CD4-positive, alpha-beta T cell treated with Interleukin-1 beta for 1 hour (primary cell): ENCODE measurements around the gene NTNG2.

Source experiments
- DNase-seq, 2 donors: peaks; one replicate each; pipeline ENCODE4 v3.0.0-alpha.2; 2020 to 2022

NTNG2 gene

DNA sequence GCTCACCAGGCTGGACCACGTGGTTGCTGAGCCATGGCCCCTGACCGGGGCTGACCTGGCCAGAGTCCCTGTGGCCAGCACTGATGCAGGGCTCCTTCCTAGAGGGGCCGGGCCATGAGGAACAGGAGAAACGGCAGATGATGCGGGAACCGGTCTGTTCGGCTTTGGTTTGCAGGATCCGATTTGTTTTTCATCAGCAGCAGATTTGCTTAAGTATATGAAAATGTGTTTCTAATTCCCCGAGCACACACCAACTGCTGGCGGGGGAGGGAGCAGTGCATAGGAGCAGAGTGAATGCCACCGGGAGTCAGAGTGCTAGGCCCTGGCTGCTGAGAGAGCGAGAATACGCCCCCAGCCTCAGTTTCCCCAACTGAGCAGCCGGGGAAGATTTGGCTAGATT is 13.6 kb downstream of the NTNG2 start:
- no peak for DNase-seq

- DNase-seq, result no peak
Observed at GRCh38 chr9:132176338-132176737, 14.5 kb downstream of the NTNG2 start.

DNA sequence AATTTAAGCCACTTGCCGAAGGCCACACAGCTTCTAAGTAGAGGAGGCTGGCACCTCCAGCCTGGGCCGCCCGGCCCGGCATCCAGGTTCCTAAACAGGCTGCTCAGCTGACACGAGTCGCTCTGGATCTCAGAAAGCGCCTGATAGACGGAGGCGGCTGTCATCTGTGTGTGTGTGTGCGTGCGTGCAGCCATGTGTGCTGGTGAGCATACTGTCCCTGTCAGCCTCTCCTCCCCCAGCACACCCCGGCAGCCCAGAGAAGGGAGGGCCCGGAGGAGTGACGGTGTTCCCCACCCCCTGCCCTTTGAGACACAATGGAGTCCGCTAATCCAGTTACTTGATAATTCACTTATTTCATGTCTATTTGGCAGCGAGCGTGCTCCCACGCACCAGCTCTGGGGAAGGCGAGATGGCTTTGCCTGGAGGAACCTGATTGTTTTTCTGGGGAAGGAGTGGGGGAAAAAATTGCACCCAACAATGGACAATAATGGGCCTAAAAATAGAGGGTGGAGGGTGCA is 20.0 kb downstream of the NTNG2 start:
- no peak for DNase-seq

GRCh38 chr9:132182314-132183091 is 20.6 kb downstream of the NTNG2 start:
- DNase-seq, result no peak

GRCh38 chr9:132183134-132183533 is 21.3 kb downstream of the NTNG2 start:
- DNase-seq, result no peak

- no peak for DNase-seq
Observed at GRCh38 chr9:132183715-132184114, 21.9 kb downstream of the NTNG2 start.

DNA sequence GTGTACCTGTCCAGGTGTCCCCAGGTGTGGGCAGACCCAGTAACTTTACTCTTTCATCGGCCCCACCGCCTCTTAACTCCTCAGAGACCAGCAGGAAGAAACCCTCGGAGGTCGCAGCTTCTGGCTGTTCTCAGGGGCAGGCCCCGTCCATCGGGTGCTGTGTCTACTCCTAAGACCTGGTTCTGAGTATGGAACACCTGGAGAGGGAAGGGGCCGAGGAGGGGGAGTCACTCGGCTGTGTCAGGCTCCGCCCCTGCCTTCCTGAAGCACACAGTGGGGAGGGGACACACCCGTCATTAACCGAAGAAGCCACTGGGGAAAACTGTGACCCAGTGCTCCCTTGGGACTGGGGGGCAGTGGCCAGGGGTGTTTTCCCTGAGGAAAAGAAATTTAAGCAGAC is 22.3 kb downstream of the NTNG2 start:
- no peak for DNase-seq

- no peak for DNase-seq
Observed at GRCh38 chr9:132185073-132186009, 23.5 kb downstream of the NTNG2 start.

GRCh38 chr9:132187121-132187620 is 25.3 kb downstream of the NTNG2 start:
- no peak for DNase-seq

DNA sequence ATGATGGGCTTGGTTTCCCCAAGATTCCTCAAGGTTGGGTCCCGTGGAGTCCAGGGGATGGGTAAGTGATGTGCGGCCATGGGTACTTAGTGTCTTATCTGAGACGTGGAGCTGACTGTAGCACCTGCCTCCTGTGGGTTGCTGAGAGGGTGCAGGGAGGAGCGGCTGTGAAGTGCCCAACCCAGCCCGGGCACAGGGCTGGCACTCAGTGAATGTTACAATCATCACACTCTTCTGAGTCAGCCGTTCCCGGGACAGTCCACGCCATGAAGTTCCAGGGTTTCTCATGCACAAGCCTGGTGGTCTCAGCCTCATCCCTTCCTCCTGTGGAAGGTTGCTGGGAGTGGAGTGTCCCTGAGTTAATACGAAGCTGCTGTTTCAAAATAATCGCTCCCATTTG is 29.1 kb downstream of the NTNG2 start:
- DNase-seq, result no peak

- DNase-seq, result no peak
Observed at GRCh38 chr9:132192728-132193127, 30.9 kb downstream of the NTNG2 start.

- no peak for DNase-seq
Observed at GRCh38 chr9:132193227-132194124, 31.6 kb downstream of the NTNG2 start.

DNA sequence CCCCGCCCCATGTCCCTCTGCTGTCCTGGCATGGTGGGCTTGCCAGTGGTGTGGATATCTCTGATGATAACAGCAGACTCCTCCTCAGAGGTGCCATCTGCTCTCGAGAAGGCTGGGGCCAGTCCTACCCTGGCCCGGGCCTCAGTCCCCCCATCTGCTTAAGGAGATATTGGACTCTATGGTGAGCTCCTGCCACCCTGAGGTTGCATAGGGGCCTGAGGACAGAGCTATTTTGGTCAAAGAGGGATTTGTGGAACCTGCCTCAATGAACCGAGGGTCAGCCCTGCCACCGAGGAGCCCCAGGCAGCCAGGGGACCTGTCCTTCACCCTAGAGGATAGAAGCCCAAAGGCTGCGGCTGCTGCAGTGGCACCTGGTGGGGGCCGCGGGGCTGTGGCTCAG is 32.6 kb downstream of the NTNG2 start:
- DNase-seq, result no peak

DNA sequence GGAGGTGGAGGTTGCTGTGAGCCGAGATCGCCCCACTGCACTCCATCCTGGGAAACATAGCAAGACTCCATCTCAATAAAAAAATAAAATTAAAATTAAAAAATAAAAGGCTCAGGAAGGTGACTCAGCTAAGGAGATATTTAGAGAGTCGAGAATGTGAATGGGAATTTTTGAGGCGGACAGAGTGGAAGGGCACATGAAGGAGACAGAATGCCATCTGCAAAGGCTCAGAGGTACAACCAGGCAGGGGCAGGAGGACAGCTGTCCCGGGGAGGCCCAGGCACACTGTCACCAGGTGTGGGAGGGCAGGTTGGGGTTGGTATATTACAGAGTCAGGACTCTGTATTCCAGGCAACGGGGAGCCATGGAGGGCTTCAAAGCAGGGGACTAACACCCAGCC is 35.5 kb downstream of the NTNG2 start:
- DNase-seq, result no peak

- DNase-seq, result no peak
Observed at GRCh38 chr9:132197856-132198550, 36.1 kb downstream of the NTNG2 start.

GRCh38 chr9:132199056-132199455 is 37.2 kb downstream of the NTNG2 start:
- no peak for DNase-seq

DNA sequence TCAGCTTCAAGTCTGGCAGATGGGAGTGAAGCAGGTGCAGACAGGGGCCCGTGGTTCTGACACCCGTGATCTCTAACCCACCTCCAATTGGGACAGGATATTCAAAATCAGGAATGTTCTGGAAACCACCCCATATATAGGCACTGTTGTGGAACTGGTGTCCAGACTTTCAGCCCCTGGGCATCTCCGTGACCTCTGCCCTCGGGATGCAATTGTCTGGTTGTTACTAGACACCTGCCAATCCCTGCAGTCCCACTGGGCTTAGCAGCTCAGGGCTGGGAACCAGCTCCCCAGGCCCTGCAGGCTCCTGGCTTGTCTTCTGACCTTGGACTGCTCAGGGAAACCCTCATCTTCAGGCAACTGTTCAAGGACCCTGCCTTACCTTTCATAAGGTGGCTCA is 38.8 kb downstream of the NTNG2 start:
- no peak for DNase-seq

- no peak for DNase-seq
Observed at GRCh38 chr9:132201139-132201538, 39.3 kb downstream of the NTNG2 start.

DNA sequence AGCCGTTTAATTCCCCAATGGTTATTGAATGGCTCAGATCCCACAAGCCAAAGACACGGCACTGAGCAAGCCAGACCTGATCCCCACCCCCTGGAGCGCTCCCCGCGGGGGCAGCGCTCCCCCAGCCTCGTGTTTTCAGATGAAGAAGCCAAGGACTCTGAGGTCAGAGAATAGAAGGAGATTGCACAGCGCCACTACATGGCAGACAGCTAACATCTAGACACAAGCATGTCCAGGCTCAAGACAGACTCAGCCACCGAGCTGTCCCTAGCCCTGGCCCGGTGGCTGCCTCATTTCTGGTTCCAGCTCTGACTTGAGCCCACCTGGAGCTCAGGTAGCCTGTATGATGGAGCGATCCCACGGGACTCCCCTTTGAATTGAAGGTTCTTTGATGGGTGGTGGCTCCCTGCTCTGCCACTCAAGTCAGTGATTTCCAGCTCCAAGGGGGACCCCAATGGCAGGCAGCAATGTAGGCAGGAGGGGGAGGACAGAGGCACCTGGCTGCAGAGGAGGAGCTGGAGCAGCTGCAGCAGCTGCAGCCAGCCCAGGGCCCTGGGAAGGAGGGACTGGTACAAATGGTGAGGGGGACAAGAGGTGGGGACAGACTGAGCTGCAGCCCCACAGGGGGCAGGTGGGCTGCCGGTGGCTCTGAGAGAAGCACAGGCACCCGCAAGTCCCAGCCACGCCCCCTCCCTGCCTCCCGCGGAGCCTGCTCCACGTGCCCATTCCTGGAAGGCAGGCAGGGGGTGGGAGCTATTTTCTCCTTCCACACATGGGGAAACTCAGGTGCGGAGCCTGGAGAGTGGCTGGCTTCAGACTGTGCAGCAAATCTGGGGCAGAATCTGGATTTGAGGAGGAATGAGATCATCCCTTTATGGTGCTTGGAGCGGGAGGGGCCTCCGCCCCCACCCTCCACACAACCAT is 40.2 kb downstream of the NTNG2 start:
- DNase-seq, result no peak

DNA sequence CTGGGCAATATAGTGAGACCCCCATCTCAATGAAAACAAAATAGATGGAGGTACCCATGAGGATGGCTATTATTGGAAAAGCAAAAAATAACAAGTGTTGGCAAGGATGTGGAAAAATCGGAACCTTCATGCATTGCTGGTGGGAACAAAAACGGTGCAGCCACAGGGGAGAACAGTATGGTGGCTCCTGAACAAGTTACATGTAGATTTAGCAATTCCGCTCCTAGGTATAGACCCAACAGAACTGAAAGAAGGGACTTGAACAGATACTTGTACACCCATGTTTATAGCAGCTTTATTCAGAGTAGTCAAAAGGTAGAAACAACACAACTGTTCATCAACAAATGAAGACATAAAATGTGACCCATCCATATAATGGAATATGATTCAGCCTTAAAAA is 43.0 kb downstream of the NTNG2 start:
- DNase-seq, result no peak

- no peak for DNase-seq
Observed at GRCh38 chr9:132207215-132207614, 45.4 kb downstream of the NTNG2 start.
